ENCODE data around the gene LDLRAD3.

DNA sequence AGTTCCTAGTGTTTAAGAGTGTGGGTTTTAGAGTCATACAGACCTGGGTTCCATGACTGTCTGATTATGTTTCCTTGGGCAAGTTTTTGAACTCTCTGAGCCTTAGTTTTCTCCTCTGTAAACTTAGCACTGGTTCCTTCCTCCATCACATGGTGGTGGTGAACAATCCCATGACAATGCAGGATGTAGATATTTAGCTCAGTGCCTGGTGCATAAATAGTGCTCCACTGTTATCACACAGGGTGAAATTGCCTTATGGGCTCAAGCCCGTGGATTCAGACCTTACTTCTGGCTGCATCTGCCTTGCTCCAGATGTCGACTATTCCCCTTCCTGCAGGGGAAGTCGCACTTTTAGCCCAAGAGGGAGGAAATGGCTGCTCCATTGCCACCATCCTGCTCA lies 62.7 kb downstream of the LDLRAD3 start:
- TF ChIP-seq, protein P1, sequence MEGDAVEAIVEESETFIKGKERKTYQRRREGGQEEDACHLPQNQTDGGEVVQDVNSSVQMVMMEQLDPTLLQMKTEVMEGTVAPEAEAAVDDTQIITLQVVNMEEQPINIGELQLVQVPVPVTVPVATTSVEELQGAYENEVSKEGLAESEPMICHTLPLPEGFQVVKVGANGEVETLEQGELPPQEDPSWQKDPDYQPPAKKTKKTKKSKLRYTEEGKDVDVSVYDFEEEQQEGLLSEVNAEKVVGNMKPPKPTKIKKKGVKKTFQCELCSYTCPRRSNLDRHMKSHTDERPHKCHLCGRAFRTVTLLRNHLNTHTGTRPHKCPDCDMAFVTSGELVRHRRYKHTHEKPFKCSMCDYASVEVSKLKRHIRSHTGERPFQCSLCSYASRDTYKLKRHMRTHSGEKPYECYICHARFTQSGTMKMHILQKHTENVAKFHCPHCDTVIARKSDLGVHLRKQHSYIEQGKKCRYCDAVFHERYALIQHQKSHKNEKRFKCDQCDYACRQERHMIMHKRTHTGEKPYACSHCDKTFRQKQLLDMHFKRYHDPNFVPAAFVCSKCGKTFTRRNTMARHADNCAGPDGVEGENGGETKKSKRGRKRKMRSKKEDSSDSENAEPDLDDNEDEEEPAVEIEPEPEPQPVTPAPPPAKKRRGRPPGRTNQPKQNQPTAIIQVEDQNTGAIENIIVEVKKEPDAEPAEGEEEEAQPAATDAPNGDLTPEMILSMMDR (IDR thresholded peaks at IDR 0.05): no peak
- TF ChIP-seq ZFX (IDR thresholded peaks at IDR 0.05; ENCODE audit: borderline replicate concordance): no peak

Measured in 22Rv1 (cell line).